HG03457 (cell line): Measurements from ENCODE around the gene CAMK1D.
"Not testable (repeated sequence)": the region's sequence is repeated elsewhere in the genome, so short reads cannot be mapped to it uniquely, and the experiment has no call there.

ENCODE experiments used
- ATAC-seq: cut with Tn5 transposase; IDR thresholded peaks from one replicate; pipeline ENCODE4 v1.9.1; 2021; ENCODE audit warnings: moderate number of reproducible peaks; ENCODE audit not compliant: unreplicated experiment

The CAMK1D gene

GRCh38 chr10:12348870-12349628 lies at the start of gene CAMK1D:
TSS of gene CAMK1D (plus strand) at chr10:12349547.
- peak; percentile 40 for ATAC-seq

GRCh38 chr10:12301036-12301435 lies 48.3 kb upstream of the CAMK1D start:
- not testable (repeated sequence) for ATAC-seq

GRCh38 chr10:12308057-12308456 lies 41.3 kb upstream of the CAMK1D start:
- ATAC-seq = no peak

- no peak for ATAC-seq
Observed at GRCh38 chr10:12308736-12309375, 40.5 kb upstream of the CAMK1D start.

GRCh38 chr10:12309783-12310182 lies 39.6 kb upstream of the CAMK1D start:
- not testable (repeated sequence) for ATAC-seq

- no peak for ATAC-seq
Observed at GRCh38 chr10:12314836-12315235, 34.5 kb upstream of the CAMK1D start.

GRCh38 chr10:12319076-12319475 lies 30.3 kb upstream of the CAMK1D start:
- no peak for ATAC-seq

GRCh38 chr10:12320892-12321291 lies 28.5 kb upstream of the CAMK1D start:
- ATAC-seq = no peak

GRCh38 chr10:12321641-12322040 lies 27.7 kb upstream of the CAMK1D start:
- no peak for ATAC-seq

GRCh38 chr10:12322583-12323131 lies 26.7 kb upstream of the CAMK1D start:
- no peak for ATAC-seq

- no peak for ATAC-seq
Observed at GRCh38 chr10:12324530-12324929, 24.8 kb upstream of the CAMK1D start.

GRCh38 chr10:12327074-12327473 lies 22.3 kb upstream of the CAMK1D start:
- ATAC-seq = no peak

GRCh38 chr10:12327476-12327875 lies 21.9 kb upstream of the CAMK1D start:
- ATAC-seq = no peak

GRCh38 chr10:12328312-12328711 lies 21.0 kb upstream of the CAMK1D start:
- ATAC-seq = not testable (repeated sequence)

- no peak for ATAC-seq
Observed at GRCh38 chr10:12332572-12333379, 16.6 kb upstream of the CAMK1D start.

- ATAC-seq = peak; percentile 51
Observed at GRCh38 chr10:12333380-12334185, 15.8 kb upstream of the CAMK1D start.

- ATAC-seq = no peak
Observed at GRCh38 chr10:12334186-12334530, 15.2 kb upstream of the CAMK1D start.

GRCh38 chr10:12335169-12335568 lies 14.2 kb upstream of the CAMK1D start:
- not testable (repeated sequence) for ATAC-seq

- ATAC-seq = no peak
Observed at GRCh38 chr10:12337453-12338372, 11.6 kb upstream of the CAMK1D start.

GRCh38 chr10:12338981-12339380 lies 10.4 kb upstream of the CAMK1D start:
- ATAC-seq = no peak
